Stomach smooth muscle (tissue), 2 donors: ENCODE measurements around the gene TTC21A.
"Not testable (repeated sequence)": the region's sequence is repeated elsewhere in the genome, so short reads cannot be mapped to it uniquely, and the experiment has no call there.

Experiments used
- H3K27ac ChIP-seq: one replicate; pipeline ENCODE4 v1.7.0; 2013; ENCODE audit warnings: mild to moderate bottlenecking, low read length, inconsistent platforms
- H3K27me3 ChIP-seq, 2 donors: one replicate each; pipeline ENCODE4 v1.7.0; 2013; ENCODE audit warnings: low read length in 2 of 2; ENCODE audit not compliant: insufficient read depth in 2 of 2, control insufficient read depth in 1 of 2
- H3K36me3 ChIP-seq, 2 donors: one replicate each; pipeline ENCODE4 v1.7.0; 2013; ENCODE audit warnings: low read length in 2 of 2; ENCODE audit not compliant: control insufficient read depth in 2 of 2, insufficient read depth in 2 of 2
- H3K4me1 ChIP-seq: one replicate; pipeline ENCODE4 v1.7.0; 2013; ENCODE audit warnings: low read length; ENCODE audit not compliant: control insufficient read depth, insufficient read depth
- H3K4me3 ChIP-seq, 2 donors: one replicate each; pipeline ENCODE4 v1.7.0; 2013; ENCODE audit warnings: low read length in 2 of 2
- H3K9ac ChIP-seq, 2 donors: one replicate each; pipeline ENCODE4 v1.7.0; 2013; ENCODE audit warnings: low read length in 2 of 2, mild to moderate bottlenecking in 1 of 2
- H3K9me3 ChIP-seq, 2 donors: one replicate each; pipeline ENCODE4 v1.7.0; 2013; ENCODE audit warnings: low read length in 2 of 2; ENCODE audit not compliant: control insufficient read depth in 2 of 2
- donor health status: healthy.
- donor health status: Pancreatic carcinoma.

Gene TTC21A

GRCh38 chr3:39107388-39108199 is at the start of gene TTC21A, which contains the start of gene GORASP1:
Gene TTC21A (plus strand): TSS chr3:39107680. CDS start chr3:39107838, 158 bp downstream.
Gene GORASP1 (minus strand): TSS chr3:39107627. CDS start chr3:39107541, 86 bp downstream.
- Histone ChIP-seq H3K27ac (peak within 1 kb of the TSS; percentile 90), H3K4me1 (peaks cover 46% of the 10 kb centered on the region), H3K4me3 (peak within 1 kb of the TSS; percentile 83 to 91), H3K9me3 (no peaks in the 10 kb centered on the region), H3K9ac (peak within 1 kb of the TSS; percentile 86 to 90), H3K27me3 (no peaks in the 10 kb centered on the region), H3K36me3 (peaks cover 0 to 2% of the 10 kb centered on the region in 2 donors)

- not testable (repeated sequence) for H3K4me3 ChIP-seq, H3K27me3 ChIP-seq, H3K36me3 ChIP-seq, H3K9me3 ChIP-seq, H3K4me1 ChIP-seq, H3K27ac ChIP-seq, H3K9ac ChIP-seq
These were observed 46.3 kb upstream of the TTC21A start for GRCh38 chr3:39061228-39061627.

GRCh38 chr3:39062180-39062579 is 45.3 kb upstream of the TTC21A start:
- H3K9ac ChIP-seq: no peak overlapping the region
- no peak overlapping the region for H3K27ac ChIP-seq
- no peak overlapping the region for H3K4me3 ChIP-seq
- no peaks in the 10 kb centered on the region for H3K4me1 ChIP-seq
- H3K9me3 ChIP-seq: no peaks in the 10 kb centered on the region
- H3K27me3 ChIP-seq: no peaks in the 10 kb centered on the region
- peaks cover 8 to 9% of the 10 kb centered on the region in 2 donors for H3K36me3 ChIP-seq

GRCh38 chr3:39063143-39063542 is 44.3 kb upstream of the TTC21A start:
- no peaks in the 10 kb centered on the region for H3K27me3 ChIP-seq
- no peaks in the 10 kb centered on the region for H3K4me1 ChIP-seq
- H3K36me3 ChIP-seq: peaks cover 15 to 16% of the 10 kb centered on the region in 2 donors
- H3K9me3 ChIP-seq: no peaks in the 10 kb centered on the region
- H3K4me3 ChIP-seq: no peak overlapping the region
- no peak overlapping the region for H3K9ac ChIP-seq
- H3K27ac ChIP-seq: no peak overlapping the region

GRCh38 chr3:39064646-39065045 is 42.8 kb upstream of the TTC21A start:
- Histone ChIP-seq H3K4me3 (no peak overlapping the region), H3K27ac (no peak overlapping the region), H3K27me3 (no peaks in the 10 kb centered on the region), H3K9ac (no peak overlapping the region), H3K36me3 (peaks cover 16 to 23% of the 10 kb centered on the region in 2 donors), H3K9me3 (no peaks in the 10 kb centered on the region), H3K4me1 (no peaks in the 10 kb centered on the region)

- Histone ChIP-seq H3K9ac (no peak overlapping the region), H3K4me1 (no peaks in the 10 kb centered on the region), H3K36me3 (peaks cover 16 to 27% of the 10 kb centered on the region in 2 donors), H3K27ac (no peak overlapping the region), H3K27me3 (no peaks in the 10 kb centered on the region), H3K9me3 (no peaks in the 10 kb centered on the region), H3K4me3 (no peak overlapping the region)
These were observed 42.3 kb upstream of the TTC21A start for GRCh38 chr3:39065197-39065596.

- Histone ChIP-seq H3K36me3 (peaks cover 22 to 34% of the 10 kb centered on the region in 2 donors), H3K4me1 (no peaks in the 10 kb centered on the region), H3K4me3 (no peak overlapping the region), H3K27ac (no peak overlapping the region), H3K9me3 (no peaks in the 10 kb centered on the region), H3K9ac (no peak overlapping the region), H3K27me3 (no peaks in the 10 kb centered on the region)
These were observed 40.2 kb upstream of the TTC21A start for GRCh38 chr3:39067286-39067685.

- peaks cover 27 to 46% of the 10 kb centered on the region in 2 donors for H3K36me3 ChIP-seq
These were observed 38.9 kb upstream of the TTC21A start for GRCh38 chr3:39068556-39068955.

GRCh38 chr3:39075910-39076309 is 31.6 kb upstream of the TTC21A start:
- H3K36me3 ChIP-seq: peaks cover 46 to 66% of the 10 kb centered on the region in 2 donors

More at GRCh38 chr3:39068556-39068955, 38.9 kb upstream of the TTC21A start:
- H3K4me3 ChIP-seq: no peak overlapping the region
- no peaks in the 10 kb centered on the region for H3K27me3 ChIP-seq
- no peak overlapping the region for H3K27ac ChIP-seq
- H3K9ac ChIP-seq: no peak overlapping the region
- H3K4me1 ChIP-seq: no peaks in the 10 kb centered on the region
- no peaks in the 10 kb centered on the region for H3K9me3 ChIP-seq

GRCh38 chr3:39079530-39079929 is 27.9 kb upstream of the TTC21A start:
- Histone ChIP-seq H3K4me1 (no peaks in the 10 kb centered on the region), H3K9ac (no peak overlapping the region), H3K27ac (no peak overlapping the region), H3K27me3 (no peaks in the 10 kb centered on the region), H3K4me3 (no peak overlapping the region), H3K36me3 (peaks cover 37 to 43% of the 10 kb centered on the region in 2 donors), H3K9me3 (no peaks in the 10 kb centered on the region)

More at GRCh38 chr3:39075910-39076309, 31.6 kb upstream of the TTC21A start:
- Histone ChIP-seq H3K4me3 (no peak overlapping the region), H3K27me3 (no peaks in the 10 kb centered on the region), H3K9ac (no peak overlapping the region), H3K9me3 (no peaks in the 10 kb centered on the region), H3K4me1 (no peaks in the 10 kb centered on the region), H3K27ac (no peak overlapping the region)

GRCh38 chr3:39080026-39080425 is 27.5 kb upstream of the TTC21A start:
- Histone ChIP-seq H3K9ac (no peak overlapping the region), H3K4me1 (no peaks in the 10 kb centered on the region), H3K4me3 (no peak overlapping the region), H3K36me3 (peaks cover 33 to 39% of the 10 kb centered on the region in 2 donors), H3K27ac (no peak overlapping the region), H3K9me3 (no peaks in the 10 kb centered on the region), H3K27me3 (no peaks in the 10 kb centered on the region)
